Fibroblast of the aortic adventitia (primary cell): ENCODE results near the gene CTU2. TPM values are rescaled to one million over a fixed set of nuclear protein-coding genes. Genes with fewer than 3 reads are reported as not detected.

Experiments
- DNase-seq: peaks from one replicate; pipeline ENCODE4 v3.0.0-alpha.2; 2010; ENCODE audit warnings: low read depth
- H3K4me3 ChIP-seq: 2 replicates; pipeline ENCODE4 v1.5.1; 2011; ENCODE audit warnings: low read depth, mild to moderate bottlenecking, control low read depth, low read length, moderate library complexity
- total RNA-seq: library from RNA; depleted of rRNA; stranded (reverse); fragments of >200 nt; gene quantifications from 2 replicates; pipeline ENCODE4 v1.2.3, GENCODE V29; 2012; ENCODE audit warnings: low replicate concordance
- TF ChIP-seq, protein P1 (sequence below): IDR thresholded peaks from 2 replicates; pipeline ENCODE4 v1.5.1; 2011; ENCODE audit warnings: mild to moderate bottlenecking, low read length, control low read depth, inconsistent platforms; ENCODE audit not compliant: insufficient read depth

CTU2 gene
- total RNA-seq, 1 donor, result 15.2 TPM

DNA sequence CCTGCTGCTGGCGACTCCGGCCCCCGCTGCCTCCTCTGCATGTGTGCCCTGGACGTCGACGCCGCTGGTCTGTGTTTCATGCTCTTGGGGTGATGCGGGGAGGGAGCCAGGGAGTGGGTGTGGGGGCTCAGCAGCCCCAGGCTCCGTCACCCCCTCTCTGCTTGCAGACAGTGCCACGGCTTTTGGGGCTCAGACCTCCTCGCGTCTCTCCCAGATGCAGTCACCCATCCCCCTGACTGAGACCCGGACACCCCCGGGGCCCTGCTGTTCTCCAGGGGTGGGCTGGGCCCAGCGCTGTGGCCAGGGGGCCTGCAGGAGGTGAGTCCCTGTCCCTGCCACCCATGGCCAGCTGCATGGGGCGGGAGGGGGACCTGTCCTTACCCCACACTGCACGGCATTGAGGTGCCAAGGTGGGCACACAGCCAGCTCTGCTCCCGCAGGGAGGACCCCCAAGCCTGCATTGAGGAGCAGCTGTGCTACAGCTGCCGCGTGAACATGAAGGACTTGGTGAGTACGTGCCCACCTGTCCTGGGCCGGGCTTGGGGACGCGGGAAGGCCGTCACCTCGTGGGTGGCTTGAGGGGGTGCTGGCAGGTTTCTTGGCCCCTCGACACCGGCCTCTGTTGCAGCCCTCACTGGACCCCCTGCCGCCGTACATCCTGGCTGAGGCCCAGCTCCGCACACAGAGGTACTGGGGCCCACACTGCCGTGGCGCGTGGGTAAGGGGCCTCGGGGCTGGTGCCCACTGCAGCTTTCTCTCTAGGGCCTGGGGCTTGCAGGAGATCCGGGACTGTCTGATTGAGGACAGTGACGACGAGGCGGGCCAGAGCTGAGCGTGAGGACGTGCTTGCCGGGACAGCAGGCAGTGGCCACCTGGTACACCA, 8.4 kb downstream of the CTU2 start:
- DNase-seq, result no peak
- TF ChIP-seq, protein P1, sequence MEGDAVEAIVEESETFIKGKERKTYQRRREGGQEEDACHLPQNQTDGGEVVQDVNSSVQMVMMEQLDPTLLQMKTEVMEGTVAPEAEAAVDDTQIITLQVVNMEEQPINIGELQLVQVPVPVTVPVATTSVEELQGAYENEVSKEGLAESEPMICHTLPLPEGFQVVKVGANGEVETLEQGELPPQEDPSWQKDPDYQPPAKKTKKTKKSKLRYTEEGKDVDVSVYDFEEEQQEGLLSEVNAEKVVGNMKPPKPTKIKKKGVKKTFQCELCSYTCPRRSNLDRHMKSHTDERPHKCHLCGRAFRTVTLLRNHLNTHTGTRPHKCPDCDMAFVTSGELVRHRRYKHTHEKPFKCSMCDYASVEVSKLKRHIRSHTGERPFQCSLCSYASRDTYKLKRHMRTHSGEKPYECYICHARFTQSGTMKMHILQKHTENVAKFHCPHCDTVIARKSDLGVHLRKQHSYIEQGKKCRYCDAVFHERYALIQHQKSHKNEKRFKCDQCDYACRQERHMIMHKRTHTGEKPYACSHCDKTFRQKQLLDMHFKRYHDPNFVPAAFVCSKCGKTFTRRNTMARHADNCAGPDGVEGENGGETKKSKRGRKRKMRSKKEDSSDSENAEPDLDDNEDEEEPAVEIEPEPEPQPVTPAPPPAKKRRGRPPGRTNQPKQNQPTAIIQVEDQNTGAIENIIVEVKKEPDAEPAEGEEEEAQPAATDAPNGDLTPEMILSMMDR, result no peak

DNA sequence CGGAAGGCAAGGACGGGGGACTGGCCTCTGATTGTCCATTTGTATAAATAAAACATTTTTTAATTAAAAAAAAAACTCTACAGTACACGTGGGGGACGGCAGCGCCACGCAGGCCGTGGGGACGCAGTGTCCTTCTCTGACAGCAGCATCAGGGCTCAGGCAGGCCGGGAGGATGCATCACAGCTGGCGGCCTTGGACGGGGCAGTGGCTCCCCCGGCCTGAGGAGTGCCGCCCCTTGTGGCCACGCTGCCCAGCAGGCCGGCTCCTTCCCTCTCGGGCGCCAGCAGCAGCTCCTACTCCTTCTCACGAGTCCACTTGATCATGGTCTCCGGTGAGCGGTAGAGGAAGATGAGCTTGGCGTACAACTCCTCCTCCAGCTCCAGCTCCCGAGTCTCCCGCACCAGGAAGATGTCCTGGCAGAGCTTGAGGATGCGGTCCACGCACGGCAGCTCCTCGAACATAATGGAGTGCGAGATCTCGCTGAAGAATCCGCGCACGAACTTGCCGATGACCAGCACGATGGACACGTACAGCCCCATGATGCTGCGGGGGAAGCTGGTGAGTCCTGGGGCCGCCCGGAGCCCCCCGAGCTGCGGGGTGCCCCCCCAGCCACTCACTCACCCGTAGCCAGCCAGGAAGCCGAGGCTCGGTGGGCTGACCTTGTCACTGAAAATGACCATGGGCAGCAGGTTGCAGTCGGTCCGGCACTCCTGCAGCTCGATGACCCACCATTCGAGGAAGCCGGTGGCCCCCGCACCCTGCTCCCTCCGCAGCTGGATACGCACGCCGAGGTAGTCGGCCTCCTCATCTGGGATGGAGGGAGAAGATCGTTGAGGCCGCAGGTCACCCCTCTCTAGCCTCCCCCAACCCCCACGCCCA, 9.2 kb downstream of the CTU2 start:
- TF ChIP-seq, protein P1, result no peak
- DNase-seq, result no peak
- H3K4me3 ChIP-seq, result no peak overlapping the region

More for the DNA sequence above, 8.4 kb downstream of the CTU2 start:
- H3K4me3 ChIP-seq, result no peak overlapping the region

DNA sequence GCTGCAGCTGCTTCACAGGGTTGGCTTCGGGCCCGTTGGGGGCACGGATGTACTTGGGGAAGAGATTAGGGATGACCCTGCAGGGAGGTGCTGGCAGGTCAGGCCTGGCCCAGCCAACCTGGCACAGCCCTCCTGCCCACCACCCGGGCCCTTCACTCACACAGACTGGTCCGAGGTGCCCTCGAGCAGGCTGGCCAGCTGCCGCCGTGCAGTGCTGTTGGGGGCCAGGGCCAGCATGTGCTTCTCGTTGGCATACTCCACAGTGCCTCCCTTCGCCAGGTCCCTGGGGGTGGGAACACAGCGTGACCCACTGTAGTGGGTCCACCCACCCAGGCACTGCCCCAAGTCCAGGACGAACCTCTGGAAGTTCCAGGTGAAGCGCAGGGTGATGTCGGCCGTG, 9.9 kb downstream of the CTU2 start:
- TF ChIP-seq, protein P1, result no peak
- no peak overlapping the region for H3K4me3 ChIP-seq
- DNase-seq, result no peak

DNA sequence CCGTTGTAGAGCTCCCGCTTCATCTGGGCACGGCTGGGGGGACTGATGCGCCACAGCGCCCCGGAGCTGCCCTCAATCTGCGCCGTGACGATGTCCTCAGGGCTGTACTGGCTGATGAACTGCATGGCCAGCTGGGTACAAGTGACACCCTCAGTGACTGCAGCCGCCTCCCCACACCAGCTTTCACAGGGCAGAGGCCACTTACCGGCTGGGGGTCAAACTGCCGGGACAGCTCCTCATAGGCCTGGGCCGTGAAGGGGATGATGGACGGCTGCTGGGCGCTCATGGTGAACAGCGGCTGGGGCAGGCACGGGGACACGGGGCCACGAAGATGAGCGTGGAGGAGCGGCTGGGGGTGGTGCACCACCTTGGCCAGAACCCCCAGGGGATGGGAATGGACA, 10.3 kb downstream of the CTU2 start:
- no peak for DNase-seq
- TF ChIP-seq, protein P1, result no peak
- no peak overlapping the region for H3K4me3 ChIP-seq

DNA sequence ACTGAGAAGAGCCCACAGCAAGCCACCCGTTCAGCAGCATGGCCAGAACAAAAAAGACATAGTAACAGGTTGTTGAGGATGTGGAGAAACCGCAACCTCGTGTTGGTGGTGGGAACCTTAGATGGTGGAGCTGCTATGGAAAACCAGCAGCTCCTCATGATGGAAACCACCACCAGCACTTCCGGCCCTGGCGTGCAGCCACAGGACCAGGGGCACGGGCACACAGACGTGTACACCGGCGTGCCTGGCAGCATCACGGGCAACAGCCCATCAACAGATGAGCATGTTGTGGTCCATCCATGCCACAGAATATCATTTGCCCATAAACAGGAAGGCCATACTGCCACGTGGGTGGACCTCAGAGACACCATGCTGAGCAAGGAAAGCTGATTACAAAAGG, 11.9 kb downstream of the CTU2 start:
- TF ChIP-seq, protein P1, result no peak
- no peak overlapping the region for H3K4me3 ChIP-seq
- DNase-seq, result no peak

DNA sequence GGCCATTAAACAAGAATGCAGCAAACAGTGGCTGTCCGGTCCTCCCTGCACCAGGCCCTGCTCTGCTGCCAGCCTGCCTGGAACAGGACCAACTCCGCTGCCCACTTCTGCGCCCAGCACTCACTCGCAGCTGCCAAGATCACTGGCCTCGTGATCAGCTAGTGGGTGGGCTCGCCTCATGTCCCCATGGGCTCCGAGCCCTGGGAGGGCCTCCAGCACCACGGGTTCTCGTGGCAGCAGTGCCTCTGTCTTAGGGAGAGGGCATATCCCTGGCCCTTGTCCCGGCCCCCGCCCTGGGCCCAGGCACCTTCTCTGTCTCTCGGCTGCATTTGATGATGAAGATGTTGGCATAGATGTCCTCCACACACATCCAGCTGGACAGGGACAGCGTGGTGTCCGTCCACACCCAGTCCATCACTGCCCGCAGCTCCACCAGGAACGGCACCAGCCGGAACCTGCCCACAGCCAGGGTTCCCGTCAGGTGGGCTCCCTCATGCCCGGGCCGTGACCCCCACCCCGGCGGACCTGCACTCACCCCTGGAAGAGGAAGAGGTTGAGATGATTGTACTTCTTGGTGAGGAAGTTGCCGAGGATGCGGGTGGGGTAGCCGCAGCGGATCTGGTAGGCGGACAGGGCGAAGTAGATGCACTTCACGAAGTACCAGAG, 13.1 kb downstream of the CTU2 start:
- TF ChIP-seq, protein P1, result no peak
- H3K4me3 ChIP-seq, result no peak overlapping the region
- no peak for DNase-seq
